ENCODE results near the gene MTREX. TPM values are rescaled to one million over a fixed set of nuclear protein-coding genes. Genes with fewer than 3 reads are reported as not detected.
A peak's percentile ranks its signal among the peaks of the same experiment; 100 is the strongest.

The MTREX gene
- total RNA-seq, 2 donors from 2014 or later, result 43.7 to 46.9 TPM

GRCh38 chr5:55320571-55320970 is 12.8 kb downstream of the MTREX start:
- no peak for DNase-seq
- no peak for ATAC-seq
- intact Hi-C loops (cut with DNase I, micrococcal nuclease), result no loop called here

- no peak for DNase-seq
- intact Hi-C loops (cut with DNase I, micrococcal nuclease), result no loop called here
- no peak for ATAC-seq
Measured at GRCh38 chr5:55324006-55324405, 16.2 kb downstream of the MTREX start.

DNA sequence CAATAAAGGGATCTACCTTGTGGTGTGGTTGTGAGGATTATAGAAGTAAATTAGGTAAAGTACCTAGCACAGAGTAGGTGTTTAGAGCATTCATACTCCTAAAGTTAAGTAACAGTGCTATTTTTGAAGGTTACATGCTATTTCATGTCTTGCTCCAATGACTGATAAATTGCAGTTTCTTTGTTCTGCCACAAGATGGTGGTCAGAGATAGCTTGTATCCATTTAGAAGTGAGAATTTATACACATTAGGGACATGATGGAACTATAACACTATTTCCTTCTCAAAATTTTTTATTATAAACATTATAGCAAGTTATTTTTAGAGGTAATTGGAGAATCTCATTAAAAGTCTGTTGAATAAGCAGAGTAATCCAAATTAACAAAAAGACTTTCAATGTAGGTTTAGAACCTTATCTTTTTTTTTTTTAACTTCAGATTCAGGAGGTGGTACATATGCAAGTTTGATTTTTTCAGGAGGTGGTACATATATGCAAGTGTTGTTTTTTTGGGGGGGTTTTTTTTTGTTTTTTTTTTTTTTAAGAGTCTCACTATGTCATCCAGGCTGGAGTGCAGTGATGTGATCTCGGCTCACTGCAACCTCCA is 17.1 kb downstream of the MTREX start:
- DNase-seq, result no peak
- intact Hi-C loops (cut with DNase I, micrococcal nuclease), result no loop called here
- peak; percentile 56 for ATAC-seq

- intact Hi-C loops (cut with DNase I, micrococcal nuclease), result no loop called here
- no peak for DNase-seq
- no peak for ATAC-seq
Measured at GRCh38 chr5:55325621-55326020, 17.8 kb downstream of the MTREX start.

DNA sequence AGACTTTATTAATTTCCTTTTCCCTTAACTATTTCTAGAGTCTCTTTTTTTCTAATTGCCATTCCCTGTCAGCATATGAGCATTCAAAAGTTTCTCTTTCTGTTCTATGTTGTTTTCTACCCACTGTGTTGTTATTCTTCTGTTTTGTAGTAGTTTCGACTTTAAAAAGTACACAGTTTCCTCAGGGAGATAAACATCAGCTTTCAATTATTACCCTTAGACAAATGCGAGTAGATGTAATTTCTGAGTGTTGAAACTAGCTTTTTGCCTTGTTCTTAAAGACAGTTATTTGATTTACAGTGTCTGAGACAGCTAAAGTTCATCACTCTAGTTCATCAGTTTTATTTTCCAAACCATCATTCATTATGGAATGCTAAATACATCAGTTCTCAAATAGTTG is 19.5 kb downstream of the MTREX start:
- ATAC-seq (no peak), DNase-seq (no peak)
- intact Hi-C loops (cut with DNase I, micrococcal nuclease), result no loop called here

GRCh38 chr5:55331321-55331720 is 23.5 kb downstream of the MTREX start:
- intact Hi-C loops (cut with DNase I, micrococcal nuclease), result no loop called here
- ATAC-seq, result no peak
- DNase-seq, result no peak

DNA sequence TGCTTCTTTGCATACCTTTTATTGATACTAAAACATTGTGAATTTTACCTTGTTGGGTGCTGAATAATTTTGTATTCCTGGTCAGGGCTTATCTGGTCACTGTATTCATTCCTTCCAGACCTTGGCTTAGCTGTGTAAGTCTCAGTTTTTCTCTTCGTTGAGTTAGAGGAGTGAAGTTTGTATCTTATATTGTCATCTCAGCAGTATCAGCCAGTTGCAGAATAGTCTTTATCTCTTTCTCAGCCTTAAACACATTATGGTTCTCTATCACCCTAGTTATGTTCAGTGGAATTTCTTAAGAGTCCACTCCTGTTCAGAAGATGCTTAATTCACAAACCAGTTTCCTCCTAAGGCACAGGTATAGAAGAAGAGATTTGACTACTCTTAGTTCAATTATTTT is 25.2 kb downstream of the MTREX start:
- DNase-seq (no peak), ATAC-seq (no peak)
- intact Hi-C loops (cut with DNase I, micrococcal nuclease), result no loop called here

DNA sequence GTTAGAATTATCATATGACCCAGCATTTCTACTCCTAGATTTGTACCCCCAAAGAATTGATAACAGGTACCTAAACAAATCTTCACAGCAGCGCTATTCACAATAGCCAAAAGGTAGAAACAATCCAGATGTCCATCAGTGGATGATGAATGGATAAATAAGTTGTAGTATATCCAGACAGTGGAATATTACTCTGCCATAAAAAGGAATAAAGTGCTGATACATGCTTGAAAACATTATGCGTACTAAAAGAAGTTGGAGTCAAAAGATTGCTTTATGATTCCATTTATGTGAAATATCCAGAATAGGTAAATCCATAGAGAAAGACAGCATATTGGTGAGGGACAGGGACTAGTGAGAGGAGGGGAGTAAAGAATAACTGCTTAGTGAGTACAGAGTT is 26.0 kb downstream of the MTREX start:
- ATAC-seq (no peak), DNase-seq (no peak)
- intact Hi-C loops (cut with DNase I, micrococcal nuclease), result no loop called here

- no peak for ATAC-seq
- DNase-seq, result no peak
- intact Hi-C loops (cut with DNase I, micrococcal nuclease), result no loop called here
Measured at GRCh38 chr5:55338092-55338613, 30.4 kb downstream of the MTREX start.

- DNase-seq, result no peak
- ATAC-seq, result no peak
- intact Hi-C loops (cut with DNase I, micrococcal nuclease), result no loop called here
Measured at GRCh38 chr5:55338810-55339243, 31.0 kb downstream of the MTREX start.

- no peak for DNase-seq
- intact Hi-C loops (cut with DNase I, micrococcal nuclease), result loop anchor here in 1 of 2 donors (5.0 kb wide), 1 partner anchor 349 kb away; no protein-coding TSS in a partner anchor
- ATAC-seq, result no peak
Measured at GRCh38 chr5:55343107-55343506, 35.3 kb downstream of the MTREX start.

- intact Hi-C loops (cut with DNase I, micrococcal nuclease), result loop anchor here in 1 of 2 donors (5.0 kb wide), 1 partner anchor 349 kb away; no protein-coding TSS in a partner anchor
- DNase-seq (no peak), ATAC-seq (no peak)
Measured at GRCh38 chr5:55343609-55344008, 35.8 kb downstream of the MTREX start.

DNA sequence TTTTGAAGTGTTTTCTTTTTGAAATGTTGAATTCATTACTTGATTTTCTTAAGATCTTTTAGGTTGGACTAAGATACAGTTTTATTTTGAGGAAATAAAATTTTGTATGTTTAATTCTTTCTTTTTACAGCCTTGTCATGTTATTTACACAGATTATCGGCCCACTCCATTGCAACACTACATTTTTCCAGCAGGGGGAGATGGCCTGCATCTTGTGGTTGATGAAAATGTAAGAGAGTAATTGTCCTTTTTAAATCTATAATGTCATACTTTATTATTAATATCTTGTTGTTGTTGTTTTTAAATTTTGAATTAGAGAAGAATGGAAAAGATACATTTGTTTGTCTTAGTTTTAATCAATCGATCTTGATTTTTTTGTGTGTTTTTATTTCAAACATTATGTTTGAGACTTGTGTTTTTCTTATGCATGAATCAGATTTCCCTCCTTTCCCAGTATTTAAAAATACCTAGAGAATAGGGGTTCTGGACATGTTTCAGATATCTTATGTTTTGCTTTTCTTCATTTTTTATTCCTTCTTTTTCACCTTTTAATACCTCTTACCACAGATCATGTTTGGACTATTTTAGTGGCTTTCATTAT is 36.7 kb downstream of the MTREX start:
- ATAC-seq (peak; percentile 67), DNase-seq (peak in 1 of 2 donors; percentile 71)
- intact Hi-C loops (cut with DNase I, micrococcal nuclease), result loop anchor here in 1 of 2 donors (5.0 kb wide), 1 partner anchor 348 kb away; no protein-coding TSS in a partner anchor

DNA sequence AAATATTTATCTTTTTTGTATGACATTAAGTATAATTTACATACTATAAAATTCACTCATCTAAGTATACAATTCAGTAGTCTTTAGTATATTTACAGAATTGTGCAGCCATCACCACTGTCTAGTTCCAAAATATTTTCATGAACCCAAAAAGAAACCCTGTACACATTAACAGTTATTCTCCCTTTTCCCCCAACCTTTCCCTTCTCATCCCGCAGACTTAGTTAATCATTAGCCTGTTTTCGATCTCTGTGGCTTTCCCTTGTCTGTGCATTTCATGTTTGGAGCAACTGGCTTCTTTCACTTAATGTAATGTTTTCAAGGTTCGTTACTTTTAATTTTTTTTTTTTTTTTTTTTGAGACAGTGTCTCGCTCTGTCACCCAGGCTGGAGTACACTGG is 37.5 kb downstream of the MTREX start:
- intact Hi-C loops (cut with DNase I, micrococcal nuclease), result no loop called here
- DNase-seq (no peak), ATAC-seq (peak; percentile 31)

GRCh38 chr5:55347786-55348185 is 40.0 kb downstream of the MTREX start:
- no peak for DNase-seq
- ATAC-seq, result no peak

DNA sequence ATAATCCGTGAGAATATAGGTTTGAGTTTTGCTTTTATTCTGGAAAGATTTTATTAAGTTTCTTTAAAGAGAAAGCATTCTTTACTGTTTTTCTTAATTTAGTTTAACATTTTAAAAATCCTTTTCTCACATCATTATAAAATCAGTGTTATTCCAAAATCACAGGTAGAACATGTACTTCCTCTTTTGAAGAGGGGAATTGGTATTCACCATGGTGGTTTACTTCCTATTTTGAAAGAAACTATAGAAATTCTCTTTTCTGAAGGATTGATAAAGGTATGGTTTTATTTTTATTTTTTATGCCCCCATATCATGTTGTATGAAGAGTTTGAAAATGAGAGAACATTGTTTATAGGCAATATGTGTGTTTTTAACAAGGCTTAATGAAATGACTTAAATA is 43.0 kb downstream of the MTREX start:
- ATAC-seq, result no peak
- intact Hi-C loops (cut with DNase I, micrococcal nuclease), result no loop called here
- DNase-seq, result no peak

More at GRCh38 chr5:55347786-55348185, 40.0 kb downstream of the MTREX start:
- intact Hi-C loops (cut with DNase I, micrococcal nuclease), result no loop called here

DNA sequence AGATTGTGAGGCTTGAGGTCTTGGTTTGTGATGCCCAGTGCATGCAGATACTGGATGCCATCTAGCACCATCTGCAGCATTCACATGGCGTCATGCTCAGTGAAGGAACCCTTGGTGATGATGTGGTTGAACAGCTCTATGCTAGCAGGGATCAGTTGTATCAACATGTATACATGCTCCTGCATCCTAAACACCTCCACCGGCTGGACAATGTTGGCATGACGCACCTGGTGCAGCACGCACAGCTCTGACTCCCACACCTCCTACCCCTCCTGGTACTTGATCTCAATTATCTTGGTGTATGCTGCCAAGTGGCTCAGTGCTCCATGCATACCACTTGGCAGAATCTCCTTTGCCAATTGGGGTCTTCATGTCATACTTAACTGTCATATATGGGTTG is 49.1 kb downstream of the MTREX start:
- no peak for ATAC-seq
- no peak for DNase-seq
- intact Hi-C loops (cut with DNase I, micrococcal nuclease), result no loop called here

GRCh38 chr5:55360190-55360589 is 52.4 kb downstream of the MTREX start:
- intact Hi-C loops (cut with DNase I, micrococcal nuclease), result no loop called here
- ATAC-seq (no peak), DNase-seq (no peak)

DNA sequence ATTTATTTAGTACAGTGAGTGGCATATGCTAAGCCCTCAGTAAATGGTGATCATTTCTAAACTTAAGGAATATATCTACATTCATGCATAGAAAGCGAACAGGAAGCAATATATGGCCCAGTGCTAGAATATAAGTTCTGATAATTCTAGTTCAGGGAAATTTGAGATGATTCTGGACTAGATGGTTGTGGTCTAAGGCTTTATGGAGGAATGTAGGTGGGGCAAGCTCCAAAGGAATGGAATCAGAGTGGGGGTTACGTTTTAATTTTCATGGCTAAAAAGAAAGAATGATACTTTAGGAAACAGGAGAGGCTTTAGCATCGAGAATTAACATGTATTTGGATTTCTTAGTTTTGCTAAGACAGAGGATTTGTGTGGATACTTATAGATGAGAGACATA is 56.1 kb downstream of the MTREX start:
- ATAC-seq, result no peak
- intact Hi-C loops (cut with DNase I, micrococcal nuclease), result no loop called here
- no peak for DNase-seq

GRCh38 chr5:55364537-55365055 is 56.8 kb downstream of the MTREX start:
- DNase-seq (no peak), ATAC-seq (peak; percentile 41)
- intact Hi-C loops (cut with DNase I, micrococcal nuclease), result no loop called here

Data from left colon (tissue), 2 donors.